Loucy (cell line): Measurements from ENCODE around the gene LCN12.

Experiments
- H2AFZ ChIP-seq: fragments of 200-600 bp; sonication (generic); 2 replicates; pipeline ENCODE4 v1.6.0; 2016; ENCODE audit warnings: antibody characterized with exemption, mild to moderate bottlenecking, low read length, moderate library complexity
- H3F3A ChIP-seq: fragments of 200-600 bp; 2 replicates; pipeline ENCODE4 v1.6.0; 2016; ENCODE audit warnings: antibody characterized with exemption, low read depth, mild to moderate bottlenecking
- H3K27me3 ChIP-seq: fragments of 200-600 bp; sonication (generic); 2 replicates; pipeline ENCODE4 v1.6.1; 2014; ENCODE audit warnings: low read length, mild to moderate bottlenecking; ENCODE audit not compliant: insufficient read depth, poor library complexity, severe bottlenecking
- H3K36me3 ChIP-seq: fragments of 200-600 bp; sonication (generic); 2 replicates; pipeline ENCODE4 v1.6.1; 2016; ENCODE audit warnings: low read length; ENCODE audit not compliant: insufficient read depth
- H3K4me1 ChIP-seq: fragments of 200-600 bp; sonication (generic); 2 replicates; pipeline ENCODE4 v1.5.1; 2014; ENCODE audit warnings: low read length, mild to moderate bottlenecking; ENCODE audit not compliant: insufficient read depth, poor library complexity, severe bottlenecking
- H3K4me2 ChIP-seq: fragments of 200-600 bp; sonication (generic); 2 replicates; pipeline ENCODE4 v1.6.0; 2014; ENCODE audit warnings: antibody characterized with exemption, low read length, low read depth, mild to moderate bottlenecking; ENCODE audit not compliant: poor library complexity, severe bottlenecking
- H3K4me3 ChIP-seq: fragments of 200-600 bp; sonication (generic); 2 replicates; pipeline ENCODE4 v1.5.1; 2014; ENCODE audit warnings: low read length, mild to moderate bottlenecking, mixed read lengths; ENCODE audit not compliant: poor library complexity, severe bottlenecking
- H3K79me2 ChIP-seq: fragments of 200-600 bp; sonication (generic); 2 replicates; pipeline ENCODE4 v1.6.1; 2014; ENCODE audit warnings: low read length; ENCODE audit not compliant: insufficient read depth
- H3K9ac ChIP-seq: fragments of 200-600 bp; sonication (generic); 2 replicates; pipeline ENCODE4 v1.6.0; 2014; ENCODE audit warnings: mild to moderate bottlenecking, low read depth, low read length, moderate library complexity; ENCODE audit not compliant: poor library complexity, severe bottlenecking
- H3K9me2 ChIP-seq: fragments of 200-600 bp; sonication (generic); replicated peaks from 2 replicates; pipeline ENCODE4 v1.6.1; 2016; ENCODE audit warnings: low read depth, low read length, mixed read lengths
- H3K9me3 ChIP-seq: fragments of 200-600 bp; sonication (generic); 2 replicates; pipeline ENCODE4 v1.6.1; 2014; ENCODE audit warnings: mild to moderate bottlenecking, antibody characterized with exemption, low read length, low read depth; ENCODE audit not compliant: insufficient read depth
- H4K20me1 ChIP-seq: fragments of 200-600 bp; sonication (generic); 2 replicates; pipeline ENCODE4 v1.6.0; 2014; ENCODE audit warnings: antibody characterized with exemption, low read length, mild to moderate bottlenecking; ENCODE audit not compliant: insufficient read depth, poor library complexity, severe bottlenecking
- EZH2phosphoT487 ChIP-seq: fragments of 200-600 bp; IDR thresholded peaks from 2 replicates; pipeline ENCODE4 v1.6.1; 2018; ENCODE audit warnings: antibody characterized with exemption, mild to moderate bottlenecking, moderate library complexity, borderline replicate concordance
- TF ChIP-seq, protein P1 (sequence below): fragments of 200-600 bp; sonication (generic); conservative IDR thresholded peaks from 2 replicates; pipeline ENCODE4 v1.5.1; 2014; ENCODE audit warnings: mild to moderate bottlenecking, antibody characterized with exemption, low read length

LCN12 gene

DNA sequence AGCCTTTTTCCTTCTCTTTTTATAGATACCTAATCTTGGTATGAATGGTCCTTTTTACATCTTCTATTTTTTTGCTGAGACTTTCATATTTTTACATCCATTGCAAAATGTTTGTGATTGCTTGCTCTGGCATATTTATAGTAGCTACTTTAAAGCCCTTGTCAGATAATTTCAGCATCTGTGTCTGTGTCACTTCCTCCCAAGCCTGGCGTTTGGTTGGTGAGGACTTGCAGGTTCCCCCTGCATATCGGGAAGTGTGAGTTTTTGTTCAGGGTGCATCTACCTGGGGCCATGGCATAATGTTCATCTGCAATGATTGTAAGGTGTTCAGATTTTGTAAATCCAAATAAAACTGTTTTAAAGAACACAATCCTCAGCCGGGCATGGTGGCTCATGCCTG lies 16.4 kb upstream of the LCN12 start:
- Histone ChIP-seq H3K4me2 (no peak overlapping the region), H3K36me3 (peaks cover 4% of the 10 kb centered on the region; the same call in 1 of the 2 replicates)
- TF ChIP-seq, protein P1, sequence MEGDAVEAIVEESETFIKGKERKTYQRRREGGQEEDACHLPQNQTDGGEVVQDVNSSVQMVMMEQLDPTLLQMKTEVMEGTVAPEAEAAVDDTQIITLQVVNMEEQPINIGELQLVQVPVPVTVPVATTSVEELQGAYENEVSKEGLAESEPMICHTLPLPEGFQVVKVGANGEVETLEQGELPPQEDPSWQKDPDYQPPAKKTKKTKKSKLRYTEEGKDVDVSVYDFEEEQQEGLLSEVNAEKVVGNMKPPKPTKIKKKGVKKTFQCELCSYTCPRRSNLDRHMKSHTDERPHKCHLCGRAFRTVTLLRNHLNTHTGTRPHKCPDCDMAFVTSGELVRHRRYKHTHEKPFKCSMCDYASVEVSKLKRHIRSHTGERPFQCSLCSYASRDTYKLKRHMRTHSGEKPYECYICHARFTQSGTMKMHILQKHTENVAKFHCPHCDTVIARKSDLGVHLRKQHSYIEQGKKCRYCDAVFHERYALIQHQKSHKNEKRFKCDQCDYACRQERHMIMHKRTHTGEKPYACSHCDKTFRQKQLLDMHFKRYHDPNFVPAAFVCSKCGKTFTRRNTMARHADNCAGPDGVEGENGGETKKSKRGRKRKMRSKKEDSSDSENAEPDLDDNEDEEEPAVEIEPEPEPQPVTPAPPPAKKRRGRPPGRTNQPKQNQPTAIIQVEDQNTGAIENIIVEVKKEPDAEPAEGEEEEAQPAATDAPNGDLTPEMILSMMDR = no peak
- TF ChIP-seq EZH2phosphoT487 = no peak

DNA sequence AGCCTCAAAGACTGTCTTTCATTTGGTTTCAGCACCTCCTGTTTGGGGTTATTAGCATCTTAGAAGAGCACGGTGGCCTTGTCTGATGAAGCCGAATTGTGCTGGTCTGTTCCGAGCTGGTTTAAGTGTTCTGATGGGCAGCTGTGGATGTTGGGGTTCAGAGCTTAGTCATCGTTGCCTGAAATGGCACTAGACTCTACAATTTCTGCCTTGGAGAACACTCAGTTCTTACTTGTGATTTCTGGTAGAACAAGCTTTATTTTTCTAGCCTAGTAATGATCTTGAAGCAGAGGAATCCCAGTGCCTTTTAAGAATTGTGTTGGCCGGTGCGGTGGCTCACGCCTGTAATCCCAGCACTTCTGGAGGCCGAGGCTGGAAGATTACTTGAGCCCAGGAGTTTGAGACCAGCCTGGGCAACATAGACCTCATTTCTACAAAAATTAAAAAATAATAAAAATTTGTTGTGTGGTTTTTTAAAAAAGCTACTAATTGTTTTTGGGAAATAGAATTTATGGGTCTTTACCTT lies 15.4 kb upstream of the LCN12 start:
- H4K20me1 ChIP-seq = peaks cover 7% of the 10 kb centered on the region
- H3K9me3 ChIP-seq = no peaks in the 10 kb centered on the region
- peaks cover 1% of the 10 kb centered on the region; the same call in 1 of the 2 replicates for H3K79me2 ChIP-seq
- no peaks in the 10 kb centered on the region for H3K27me3 ChIP-seq
- no peaks in the 10 kb centered on the region for H3K9me2 ChIP-seq
- H3K4me3 ChIP-seq = no peak overlapping the region
- H3F3A ChIP-seq = no peaks in the 10 kb centered on the region
- no peak for TF ChIP-seq EZH2phosphoT487
- TF ChIP-seq, protein P1 = no peak
- peaks cover 15% of the 10 kb centered on the region; the same call in 1 of the 2 replicates for H3K36me3 ChIP-seq
- no peak overlapping the region for H3K9ac ChIP-seq
- H2AFZ ChIP-seq = no peak overlapping the region
- no peak overlapping the region for H3K4me2 ChIP-seq
- no peaks in the 10 kb centered on the region for H3K4me1 ChIP-seq

More for the DNA sequence above, 16.4 kb upstream of the LCN12 start:
- Histone ChIP-seq H3K79me2 (no peaks in the 10 kb centered on the region), H3K27me3 (no peaks in the 10 kb centered on the region), H3K9me2 (no peaks in the 10 kb centered on the region), H3K9me3 (no peaks in the 10 kb centered on the region), H3K9ac (no peak overlapping the region), H3F3A (no peaks in the 10 kb centered on the region), H3K4me1 (no peaks in the 10 kb centered on the region), H3K4me3 (no peak overlapping the region), H4K20me1 (no peaks in the 10 kb centered on the region), H2AFZ (no peak overlapping the region)

DNA sequence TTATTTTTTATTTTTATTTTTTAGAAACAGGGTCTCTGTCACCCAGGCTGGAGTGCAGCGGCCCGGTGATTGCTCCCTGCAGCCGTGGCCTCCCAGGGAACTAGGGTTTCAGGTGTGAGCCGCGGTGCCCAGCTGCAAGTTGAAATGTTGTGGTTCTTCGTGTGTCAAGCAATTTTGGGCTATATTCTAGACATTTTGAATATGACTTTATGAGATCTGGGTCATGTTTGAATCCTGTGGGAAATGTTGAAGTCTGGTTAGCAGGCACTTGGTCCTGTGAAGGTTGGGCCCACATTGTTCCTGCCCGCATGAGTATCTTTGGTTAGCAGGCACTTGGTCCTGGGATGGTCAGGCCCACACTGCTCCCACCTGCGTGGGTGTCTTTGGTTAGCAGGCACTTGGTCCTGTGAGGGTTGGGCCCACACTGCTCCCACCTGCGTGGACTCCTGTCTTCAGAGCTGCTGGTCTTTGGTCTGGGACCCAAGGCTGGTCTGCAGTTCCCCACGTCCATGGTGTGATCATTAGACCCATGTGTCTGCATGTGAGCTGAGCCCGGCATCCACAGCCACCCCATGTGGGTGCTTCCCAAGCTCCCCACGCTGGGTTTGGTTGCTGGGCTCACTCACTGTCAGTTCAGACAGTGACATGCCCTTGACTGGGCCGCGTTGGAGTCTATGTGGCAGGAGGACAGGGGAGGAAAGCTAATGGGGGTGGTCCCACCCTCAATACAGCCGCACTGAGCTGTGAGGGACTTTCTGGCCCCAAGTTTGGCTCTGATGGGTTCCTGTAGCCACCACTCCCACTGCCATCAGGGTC lies 14.7 kb upstream of the LCN12 start:
- Histone ChIP-seq H3K4me2 (no peak overlapping the region), H3K27me3 (no peaks in the 10 kb centered on the region), H3K4me1 (no peaks in the 10 kb centered on the region), H3K4me3 (no peak overlapping the region), H4K20me1 (peaks cover 12% of the 10 kb centered on the region), H3K9me3 (no peaks in the 10 kb centered on the region), H3K9ac (no peak overlapping the region), H2AFZ (no peak overlapping the region), H3F3A (no peaks in the 10 kb centered on the region), H3K36me3 (peaks cover 22% of the 10 kb centered on the region; the same call in 1 of the 2 replicates), H3K9me2 (no peaks in the 10 kb centered on the region), H3K79me2 (peaks cover 8% of the 10 kb centered on the region; the same call in 1 of the 2 replicates)
- TF ChIP-seq, protein P1 = no peak
- no peak for TF ChIP-seq EZH2phosphoT487
